Body of pancreas (tissue), 4 donors: ENCODE data around the gene KLHL7. TPM values are rescaled to one million over a fixed set of nuclear protein-coding genes. Genes with fewer than 3 reads are reported as not detected.

Experiments
- ATAC-seq: fragments of 150-250 bp; one replicate; pipeline ENCODE4 v1.9.1; 2016
- DNase-seq, 4 donors: peaks; one replicate each; pipeline ENCODE4 v3.0.0-alpha.2; 2019
- H3K27ac ChIP-seq, 4 donors: fragments of 200-600 bp; sonication (generic); 1 replicate in 3 of 4; 2 replicates in 1 of 4; pipeline versions ENCODE4 v1.5.1 to v1.6.1; 2016 to 2019; ENCODE audit warnings: mild to moderate bottlenecking in 1 of 4, mixed read lengths in 1 of 4, moderate library complexity in 1 of 4
- H3K27me3 ChIP-seq, 2 donors: fragments of 200-600 bp; sonication (generic); one replicate each; pipeline ENCODE4 v1.6.0; 2016; ENCODE audit warnings: mild to moderate bottlenecking in 1 of 2
- H3K36me3 ChIP-seq, 2 donors: fragments of 200-600 bp; sonication (generic); replicated peaks in 1 of 2; 2 replicates each; pipeline ENCODE4 v1.5.1; 2016; ENCODE audit warnings: low read depth in 2 of 2; ENCODE audit not compliant: insufficient read depth in 1 of 2
- H3K4me1 ChIP-seq: fragments of 200-600 bp; sonication (generic); one replicate; pipeline ENCODE4 v1.6.0; 2016
- H3K4me3 ChIP-seq, 2 donors: fragments of 200-600 bp; sonication (generic); 1 replicate in 1 of 2; 2 replicates in 1 of 2; pipeline ENCODE4 v1.5.1; 2016 to 2019
- H3K9me3 ChIP-seq, 3 donors: fragments of 200-600 bp; sonication (generic); 1 replicate in 2 of 3; 2 replicates in 1 of 3; pipeline ENCODE4 v1.5.1; 2016
- POLR2A ChIP-seq, 3 donors: fragments of 450-650 bp; IDR thresholded peaks; one replicate each; pipeline ENCODE4 v1.6.1; 2016; ENCODE audit warnings: antibody characterized with exemption in 3 of 3, mild to moderate bottlenecking in 2 of 3
- WGBS, 2 donors: methylation state at CpG; one replicate each; pipeline ENCODE4 v1.1.5; 2017; 5-methylcytosine and 5-hydroxymethylcytosine counted together
- intact Hi-C: fragments of 100-400 bp; cut with DNase I; formaldehyde crosslinking; loops from one replicate; pipeline ENCODE4 v1.15.1; 2023
- total RNA-seq, 2 donors: library from RNA; depleted of rRNA; stranded (reverse); fragments of >200 nt; gene quantifications; one replicate each; pipeline ENCODE4 v1.1.0, GENCODE V29; 2016
- TF ChIP-seq, protein P1 (sequence below), 7 experiments: fragments of 450-650 bp in 4 of 7; fragments of 200-600 bp in 3 of 7; sonication (generic) in 3 of 7; IDR thresholded peaks; one replicate each; pipeline ENCODE4 v1.5.1; 2016 to 2019; ENCODE audit warnings: antibody characterized with exemption in 7 of 7

KLHL7 gene
- total RNA-seq, 2 donors from 2014 or later, result 18.2 to 65.3 TPM

DNA sequence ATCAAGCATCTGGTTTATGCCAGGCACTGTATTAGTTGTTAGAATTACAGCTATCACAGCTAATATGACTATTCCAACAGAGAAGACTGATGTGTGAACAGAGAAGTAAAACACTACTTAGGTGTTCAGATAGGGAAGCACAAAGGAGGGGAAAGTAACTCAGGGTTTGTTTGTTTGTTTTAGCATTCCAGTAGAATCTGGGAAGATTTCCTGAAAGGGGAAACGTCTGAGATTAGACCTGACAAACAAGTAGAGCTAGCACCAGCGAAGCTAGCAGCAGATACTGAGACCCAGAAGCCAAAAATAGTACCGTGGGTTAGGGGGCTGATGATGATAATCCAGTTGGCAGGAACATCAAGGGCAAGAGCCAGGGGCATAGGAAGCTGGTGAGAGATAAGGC lies 28.8 kb upstream of the KLHL7 start:
- peaks cover 32% of the 10 kb centered on the region for H3K4me1 ChIP-seq
- ATAC-seq (no peak), DNase-seq (no peak)
- no peak overlapping the region for H3K4me3 ChIP-seq
- H3K36me3 ChIP-seq, result no peaks in the 10 kb centered on the region
- intact Hi-C loops, result no loop called here
- H3K27ac ChIP-seq, result no peak overlapping the region
- H3K27me3 ChIP-seq, result no peaks in the 10 kb centered on the region
- H3K9me3 ChIP-seq, result no peaks in the 10 kb centered on the region
- TF ChIP-seq POLR2A (IDR thresholded peaks at IDR 0.05), result no peak
- TF ChIP-seq, protein P1, sequence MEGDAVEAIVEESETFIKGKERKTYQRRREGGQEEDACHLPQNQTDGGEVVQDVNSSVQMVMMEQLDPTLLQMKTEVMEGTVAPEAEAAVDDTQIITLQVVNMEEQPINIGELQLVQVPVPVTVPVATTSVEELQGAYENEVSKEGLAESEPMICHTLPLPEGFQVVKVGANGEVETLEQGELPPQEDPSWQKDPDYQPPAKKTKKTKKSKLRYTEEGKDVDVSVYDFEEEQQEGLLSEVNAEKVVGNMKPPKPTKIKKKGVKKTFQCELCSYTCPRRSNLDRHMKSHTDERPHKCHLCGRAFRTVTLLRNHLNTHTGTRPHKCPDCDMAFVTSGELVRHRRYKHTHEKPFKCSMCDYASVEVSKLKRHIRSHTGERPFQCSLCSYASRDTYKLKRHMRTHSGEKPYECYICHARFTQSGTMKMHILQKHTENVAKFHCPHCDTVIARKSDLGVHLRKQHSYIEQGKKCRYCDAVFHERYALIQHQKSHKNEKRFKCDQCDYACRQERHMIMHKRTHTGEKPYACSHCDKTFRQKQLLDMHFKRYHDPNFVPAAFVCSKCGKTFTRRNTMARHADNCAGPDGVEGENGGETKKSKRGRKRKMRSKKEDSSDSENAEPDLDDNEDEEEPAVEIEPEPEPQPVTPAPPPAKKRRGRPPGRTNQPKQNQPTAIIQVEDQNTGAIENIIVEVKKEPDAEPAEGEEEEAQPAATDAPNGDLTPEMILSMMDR (IDR thresholded peaks at IDR 0.05), result no peak
- 5 to 10% methylated on average over 3 of the region's 3 CpGs for WGBS, 2 donors

DNA sequence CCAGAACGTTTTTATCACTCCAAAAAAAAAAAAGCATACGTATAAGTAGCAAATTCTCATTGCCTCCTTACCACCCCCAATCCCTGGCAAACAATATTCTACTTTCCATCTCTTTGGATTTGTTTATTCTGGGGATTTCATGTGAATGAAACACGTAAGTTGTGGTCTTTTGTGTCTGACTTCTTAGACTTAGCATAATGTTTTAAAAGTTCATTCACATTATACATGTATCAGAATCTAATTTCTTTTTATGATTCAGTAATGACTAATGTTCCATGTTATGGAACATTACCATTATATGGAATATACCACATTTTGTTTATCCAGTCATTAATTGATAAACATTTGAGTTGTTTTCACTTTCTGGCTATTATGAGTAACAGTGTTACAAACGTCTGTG lies 12.5 kb upstream of the KLHL7 start:
- WGBS, 2 donors, result 51 to 57% methylated on average over 4 of the region's 4 CpGs
- H3K27me3 ChIP-seq, result no peaks in the 10 kb centered on the region
- H3K36me3 ChIP-seq, result no peaks in the 10 kb centered on the region
- H3K4me3 ChIP-seq, result no peak overlapping the region
- no peak overlapping the region for H3K27ac ChIP-seq
- no peak for TF ChIP-seq POLR2A (IDR thresholded peaks at IDR 0.05)
- intact Hi-C loops, result no loop called here
- no peaks in the 10 kb centered on the region for H3K4me1 ChIP-seq
- DNase-seq (no peak), ATAC-seq (no peak)
- H3K9me3 ChIP-seq, result no peaks in the 10 kb centered on the region

DNA sequence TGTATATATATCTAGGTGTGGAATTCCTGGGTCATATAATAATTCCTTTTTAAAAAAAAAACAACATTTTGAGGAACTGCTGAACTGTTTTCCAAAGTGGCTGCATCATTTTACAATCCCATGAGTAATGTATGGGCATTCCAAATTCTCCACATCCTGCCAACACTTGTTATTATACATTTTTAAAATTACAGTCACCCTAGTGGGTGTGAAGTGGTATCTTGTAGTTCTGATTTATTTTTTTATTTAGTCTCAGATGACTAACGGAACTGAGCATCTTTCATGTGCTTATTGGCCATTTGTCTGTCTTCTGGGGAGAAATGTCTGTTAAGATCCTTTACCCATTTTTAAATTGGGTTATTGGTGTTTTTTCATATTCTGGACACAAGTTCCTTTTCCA lies 12.0 kb upstream of the KLHL7 start:
- no peak overlapping the region for H3K27ac ChIP-seq
- intact Hi-C loops, result no loop called here

GRCh38 chr7:23096518-23097290 lies 8.9 kb upstream of the KLHL7 start:
- TF ChIP-seq, protein P1 (IDR thresholded peaks at IDR 0.05), result no peak
- TF ChIP-seq POLR2A (IDR thresholded peaks at IDR 0.05), result no peak
- no peaks in the 10 kb centered on the region for H3K36me3 ChIP-seq
- no peaks in the 10 kb centered on the region for H3K4me1 ChIP-seq
- H3K27me3 ChIP-seq, result no peaks in the 10 kb centered on the region
- no peaks in the 10 kb centered on the region for H3K9me3 ChIP-seq
- DNase-seq, result no peak
- WGBS, 2 donors, result 95 to 100% methylated on average over 1 to 2 of the region's 2 CpGs
- no peak overlapping the region for H3K4me3 ChIP-seq
- intact Hi-C loops, result no loop called here
- no peak overlapping the region for H3K27ac ChIP-seq
- ATAC-seq, result no peak

More for the DNA sequence above, 12.0 kb upstream of the KLHL7 start:
- no peaks in the 10 kb centered on the region for H3K4me1 ChIP-seq
- H3K9me3 ChIP-seq, result no peaks in the 10 kb centered on the region
- WGBS, 2 donors, result 54 to 67% methylated on average over 1 of the region's 1 CpG
- no peak for ATAC-seq
- H3K27me3 ChIP-seq, result no peaks in the 10 kb centered on the region
- no peaks in the 10 kb centered on the region for H3K36me3 ChIP-seq
- no peak overlapping the region for H3K4me3 ChIP-seq
- no peak for DNase-seq
- TF ChIP-seq, protein P1 (IDR thresholded peaks at IDR 0.05), result no peak
- TF ChIP-seq POLR2A (IDR thresholded peaks at IDR 0.05), result no peak

GRCh38 chr7:23098029-23098428 lies 7.6 kb upstream of the KLHL7 start:
- Histone ChIP-seq H3K4me3 (no peak overlapping the region), H3K4me1 (no peaks in the 10 kb centered on the region), H3K27me3 (no peaks in the 10 kb centered on the region), H3K9me3 (no peaks in the 10 kb centered on the region), H3K27ac (no peak overlapping the region), H3K36me3 (no peaks in the 10 kb centered on the region)
- intact Hi-C loops, result no loop called here
- 85 to 93% methylated on average over 6 to 9 of the region's 9 CpGs for WGBS, 2 donors
- no peak for TF ChIP-seq POLR2A (IDR thresholded peaks at IDR 0.05)
- TF ChIP-seq, protein P1 (IDR thresholded peaks at IDR 0.05), result no peak
- no peak for DNase-seq
- no peak for ATAC-seq
